Bladder microvascular endothelial cell (primary cell): ENCODE measurements around the gene TAF9B. TPM values are rescaled to one million over a fixed set of nuclear protein-coding genes. Genes with fewer than 3 reads are reported as not detected.

Experiments used
- total RNA-seq: library from RNA; depleted of rRNA; stranded (reverse); fragments of >200 nt; gene quantifications from 2 replicates; pipeline ENCODE4 v1.2.3, GENCODE V29; 2014

TAF9B gene, protein sequence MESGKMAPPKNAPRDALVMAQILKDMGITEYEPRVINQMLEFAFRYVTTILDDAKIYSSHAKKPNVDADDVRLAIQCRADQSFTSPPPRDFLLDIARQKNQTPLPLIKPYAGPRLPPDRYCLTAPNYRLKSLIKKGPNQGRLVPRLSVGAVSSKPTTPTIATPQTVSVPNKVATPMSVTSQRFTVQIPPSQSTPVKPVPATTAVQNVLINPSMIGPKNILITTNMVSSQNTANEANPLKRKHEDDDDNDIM
- total RNA-seq = 15.5 and 19.1 TPM in 2 replicates

DNA sequence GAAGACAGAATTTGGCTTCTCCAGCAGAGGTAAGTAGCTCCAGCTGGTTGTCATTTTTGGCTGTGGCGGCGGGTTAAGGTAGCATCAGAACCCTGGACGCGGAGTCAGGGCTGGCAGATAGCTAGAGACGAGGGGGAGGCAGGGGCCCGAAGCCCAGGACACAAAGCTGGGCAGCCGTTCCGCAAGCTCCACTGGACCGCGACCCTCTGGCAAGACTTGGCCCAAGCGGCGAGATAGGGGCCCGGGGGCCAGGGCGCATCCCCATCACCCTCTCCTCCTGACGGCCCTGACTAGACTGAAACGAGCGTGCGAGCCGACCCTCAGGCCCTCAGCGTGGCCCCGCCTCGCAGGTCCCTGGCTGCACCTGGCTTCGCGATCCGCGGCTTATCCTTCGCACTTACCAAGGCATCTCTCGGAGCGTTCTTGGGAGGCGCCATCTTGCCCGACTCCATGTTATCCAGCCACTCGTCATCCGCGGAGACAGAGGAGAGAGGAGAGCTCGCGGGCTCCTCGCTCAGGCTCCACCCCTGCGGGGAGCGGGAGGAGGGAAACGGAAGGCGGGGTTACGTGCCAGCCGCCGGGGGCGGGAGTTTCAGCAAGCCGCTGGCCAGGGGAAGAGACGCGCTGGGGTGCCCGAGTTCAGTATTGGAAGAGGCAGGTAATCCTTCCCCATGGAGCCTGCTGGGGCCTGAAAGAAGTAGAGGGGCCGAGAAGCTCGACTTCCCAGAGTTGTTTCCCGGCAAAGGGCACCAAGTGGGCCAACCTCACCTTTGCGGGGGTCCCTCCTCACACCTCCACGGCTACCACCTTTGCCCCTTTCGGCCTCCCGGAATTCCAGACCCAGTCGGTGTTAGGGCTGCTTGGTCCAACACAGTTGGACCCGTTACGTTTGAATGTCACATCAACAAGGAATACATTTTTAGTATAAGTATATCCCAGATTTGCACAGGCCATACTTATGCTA, at the start of gene TAF9B:
TSS of gene TAF9B (minus strand) at position 491 of the 964 bp plus-strand sequence. CDS start at position 452, 39 bp downstream.

GRCh38 chrX:78103623-78104446, 35.6 kb downstream of the TAF9B start, which contains the start of gene PGK1:
Gene PGK1, plus strand, starts transcription at chrX:78104248. Its CDS starts 93 bp downstream, at chrX:78104341.

Other genes starting within 250 kb of the TAF9B start
- 156 and 244 TPM in 2 replicates for gene MAGT1, start 244.2 kb downstream of the TAF9B start, total RNA-seq
- 347 and 367 TPM in 2 replicates for gene COX7B, start 240.2 kb downstream of the TAF9B start, total RNA-seq
- 5.7 and 15.4 TPM in 2 replicates for gene ATP7A, start 229.0 kb downstream of the TAF9B start, total RNA-seq
- not detected in 2 replicates for gene PGAM4, start 170.0 kb downstream of the TAF9B start, total RNA-seq
- gene PGK1, start 35.4 kb downstream of the TAF9B start, total RNA-seq = 178 and 261 TPM in 2 replicates
- gene CYSLTR1, start 188.0 kb upstream of the TAF9B start, total RNA-seq = 0.81 TPM in 1 of 2 replicates, not detected in the other